NCI-H2107 (cell line): ENCODE data around the gene PPIP5K1.

Experiments used
- DNase-seq: peaks from one replicate; lab custom pipeline; 2025; lab: John Stamatoyannopoulos, UW

The PPIP5K1 gene

DNA sequence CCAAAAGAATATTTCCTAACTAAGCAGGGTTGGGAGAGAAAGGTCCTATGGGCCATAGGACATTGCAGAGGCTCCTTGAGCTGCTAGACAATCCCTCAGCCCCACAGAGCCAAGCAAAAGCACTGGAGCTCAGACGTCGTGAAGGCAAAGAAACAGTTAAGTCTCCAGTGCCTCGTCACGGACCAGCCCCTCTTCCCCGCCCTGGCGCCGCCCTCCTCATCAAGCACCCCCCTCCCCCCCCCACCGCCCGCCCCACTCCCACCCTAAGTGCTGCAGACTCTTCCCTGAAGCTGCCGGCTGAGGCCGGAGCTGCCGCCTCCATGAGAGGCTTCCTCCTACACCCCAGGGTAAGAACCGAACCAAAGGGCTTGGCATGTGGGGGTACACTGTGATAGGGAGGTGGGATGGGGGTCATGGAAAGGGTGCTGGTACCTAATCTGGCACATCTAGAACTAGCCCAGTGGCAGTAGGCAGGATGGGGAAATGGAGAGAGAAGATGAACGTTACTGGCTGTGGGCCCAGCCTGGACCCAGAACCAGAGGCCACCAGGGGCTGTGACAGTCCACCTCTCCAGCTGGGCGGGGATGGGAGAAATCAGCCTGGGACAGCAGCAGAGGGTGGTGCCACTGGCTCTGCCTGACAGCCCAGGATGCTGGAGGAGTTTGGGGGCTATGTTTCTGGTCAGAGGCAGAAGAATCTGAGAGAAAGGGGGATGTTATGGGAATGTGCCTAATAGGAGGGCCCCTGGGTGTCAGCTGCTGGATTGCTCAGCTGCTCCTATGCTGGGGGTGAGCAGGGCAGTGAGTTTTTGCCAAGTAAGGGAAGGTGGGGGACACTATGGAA, 72.4 kb downstream of the PPIP5K1 start, which contains the start of gene MAP1A:
TSS of gene MAP1A (plus strand) at position 255 of the 843 bp plus-strand sequence. CDS start 3,866 bp downstream, outside the sequence.
- no peak for DNase-seq

GRCh38 chr15:43516801-43517353, 73.1 kb downstream of the PPIP5K1 start:
- DNase-seq = no peak

DNA sequence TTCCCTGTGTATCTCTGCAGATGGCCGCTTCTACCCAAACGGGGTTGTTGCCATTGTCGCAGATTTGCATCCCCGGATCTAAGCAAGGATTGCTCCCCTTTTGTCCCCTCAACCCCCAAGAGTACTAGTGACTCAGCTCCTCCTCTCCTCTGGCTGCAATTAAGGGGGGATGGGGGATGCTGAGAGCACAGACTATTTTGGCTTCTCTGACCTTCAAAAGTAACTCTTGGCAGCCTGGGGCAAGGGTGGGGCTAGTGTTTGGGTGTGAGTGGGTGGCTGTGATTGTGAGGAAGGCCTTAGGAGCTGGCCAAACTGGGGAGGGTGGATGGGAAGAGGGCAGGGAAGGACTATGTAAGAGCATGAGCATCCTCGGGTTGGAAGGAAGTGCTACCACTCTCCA, 73.8 kb downstream of the PPIP5K1 start:
- no peak for DNase-seq

DNA sequence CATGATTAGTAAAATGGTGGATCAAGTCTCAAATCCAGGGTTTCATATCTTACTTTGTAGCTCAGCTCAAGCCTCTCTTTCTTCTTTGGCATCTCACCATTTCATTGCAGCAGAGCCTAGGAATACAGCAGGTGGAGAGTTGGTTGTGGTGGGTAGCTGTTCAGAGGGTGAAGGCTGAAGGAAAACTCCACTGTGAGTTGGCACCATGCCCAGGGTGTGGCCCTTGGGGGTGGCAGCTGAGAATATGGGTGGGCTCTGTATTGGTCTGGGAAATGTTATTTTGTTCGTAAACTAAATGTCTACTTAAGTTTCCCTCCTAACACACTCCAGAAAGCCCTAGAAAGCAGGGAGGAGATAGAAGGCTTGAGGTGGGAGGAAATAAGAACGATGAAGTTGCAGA, 74.3 kb downstream of the PPIP5K1 start:
- no peak for DNase-seq

GRCh38 chr15:43514241-43515057, 75.6 kb downstream of the PPIP5K1 start:
- DNase-seq = no peak

DNA sequence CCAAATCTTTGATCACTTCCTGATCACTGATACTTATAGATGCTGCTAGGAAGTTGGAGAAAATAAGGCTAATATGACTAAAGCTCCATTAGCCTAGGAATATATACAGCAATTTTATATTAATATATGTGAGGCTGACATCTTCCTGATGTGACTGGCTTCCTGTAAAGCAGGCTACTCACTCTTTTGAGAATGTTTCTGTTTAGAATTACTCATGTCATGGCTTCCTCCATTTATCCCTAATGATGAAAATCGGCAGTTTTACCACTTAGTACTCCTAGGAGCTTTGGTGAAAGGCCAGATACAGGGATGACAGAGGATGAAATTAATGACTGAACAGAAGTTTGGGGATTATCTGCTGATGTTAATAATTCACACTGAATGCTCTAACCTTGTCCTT, 76.5 kb downstream of the PPIP5K1 start:
- DNase-seq = no peak

DNA sequence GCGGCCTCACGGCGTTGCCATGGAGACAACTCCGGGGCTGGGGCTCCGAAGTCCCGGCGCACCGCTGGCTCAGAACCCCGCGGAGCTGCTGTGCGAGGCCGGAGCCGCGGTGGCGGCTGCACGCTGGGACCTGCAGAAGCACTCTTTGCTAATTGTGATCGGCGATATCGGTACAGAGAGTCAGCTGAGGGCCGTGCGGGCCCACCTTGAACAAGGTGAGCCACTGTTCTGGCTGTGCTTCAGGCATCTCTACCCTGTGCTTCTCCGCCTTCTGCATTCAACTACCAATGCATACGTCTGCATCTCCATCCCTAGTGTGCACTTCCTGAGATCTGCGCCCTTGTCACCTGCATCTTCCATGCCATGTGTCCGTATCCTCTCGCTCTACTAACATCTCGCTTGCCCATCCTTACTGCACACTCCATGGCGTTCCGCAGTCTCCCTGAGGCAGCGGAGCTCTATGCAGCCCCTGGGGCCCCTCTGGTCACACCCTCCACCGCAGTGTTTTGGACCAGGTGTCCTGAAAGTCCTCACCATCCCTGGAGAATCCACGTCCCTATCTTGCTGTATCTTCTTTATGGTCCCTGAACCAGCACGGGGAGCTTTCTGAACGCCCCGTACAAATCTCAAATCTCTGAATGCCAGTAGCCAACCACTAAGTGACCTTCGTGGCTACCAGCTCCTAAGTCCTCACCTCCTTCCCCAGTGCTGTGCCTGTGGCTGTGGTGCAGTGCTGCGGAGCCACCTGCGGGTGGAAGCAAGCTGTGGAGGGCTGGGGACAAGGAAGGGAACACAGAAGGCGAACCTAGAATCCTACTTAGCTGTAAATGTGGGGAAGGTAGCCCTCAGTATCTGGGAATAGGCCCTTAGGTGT, 78.8 kb downstream of the PPIP5K1 start:
- no peak for DNase-seq

GRCh38 chr15:43510200-43511011, 79.6 kb downstream of the PPIP5K1 start:
- peak; percentile 86 for DNase-seq

DNA sequence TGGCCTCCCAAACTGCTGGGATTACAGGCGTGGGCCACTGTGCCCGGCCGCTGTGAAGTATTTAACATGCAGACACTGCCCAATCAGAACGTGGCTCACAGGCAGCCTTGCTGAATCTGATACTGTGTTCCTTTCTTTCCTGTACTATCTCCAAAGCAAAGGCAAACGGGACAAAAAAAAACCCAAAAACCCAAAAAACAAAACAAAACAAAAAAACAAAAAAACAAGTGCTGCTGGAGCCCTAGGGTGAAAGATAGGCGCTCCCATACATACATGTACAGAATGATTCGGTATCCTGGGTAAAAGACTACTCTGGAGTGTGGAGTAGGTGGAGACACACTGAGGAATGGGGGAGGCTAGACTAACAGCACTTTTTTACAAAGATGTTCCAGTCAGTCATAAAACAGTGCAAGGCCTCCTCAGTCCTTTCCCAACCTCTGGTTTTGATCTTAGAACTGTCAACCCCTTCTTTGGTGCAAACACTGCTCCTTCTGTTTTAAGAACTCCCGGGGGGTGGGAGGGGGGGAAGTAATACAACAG, 80.3 kb downstream of the PPIP5K1 start:
- no peak for DNase-seq

DNA sequence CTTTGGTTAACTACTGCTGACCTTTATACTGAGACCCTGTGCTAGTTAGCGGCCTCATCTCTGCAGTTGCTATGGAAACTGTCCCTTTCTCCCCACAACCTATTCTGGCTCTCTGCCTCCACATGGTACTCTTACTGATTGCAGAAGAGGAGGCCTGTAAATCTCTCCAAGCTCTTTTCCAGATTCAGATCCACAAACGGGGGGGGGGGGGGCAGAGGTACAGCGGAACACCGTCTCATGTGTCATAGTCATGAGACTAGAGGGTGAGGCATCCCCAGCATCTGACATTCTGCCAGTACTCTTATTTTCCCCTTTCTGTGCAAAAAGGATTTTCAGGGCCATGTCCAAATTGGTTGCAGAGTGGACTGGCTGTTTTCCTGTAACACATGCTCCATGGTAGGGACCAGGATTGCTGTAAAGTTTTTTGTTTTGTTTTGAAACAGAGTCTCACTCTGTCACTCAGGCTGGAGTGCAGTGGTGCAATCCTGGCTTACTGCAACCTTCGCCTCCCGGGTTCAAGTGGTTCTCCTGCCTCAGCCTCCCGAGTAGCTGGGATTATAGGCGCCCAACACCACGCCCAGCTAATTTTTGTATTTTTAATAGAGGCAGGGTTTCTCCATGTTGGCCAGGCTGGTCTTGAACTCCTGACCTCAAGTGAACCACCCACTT, 80.9 kb downstream of the PPIP5K1 start:
- DNase-seq = no peak

GRCh38 chr15:43508421-43508820, 81.6 kb downstream of the PPIP5K1 start:
- no peak for DNase-seq

- no peak for DNase-seq
These were observed 84.3 kb downstream of the PPIP5K1 start for GRCh38 chr15:43505738-43506137.

DNA sequence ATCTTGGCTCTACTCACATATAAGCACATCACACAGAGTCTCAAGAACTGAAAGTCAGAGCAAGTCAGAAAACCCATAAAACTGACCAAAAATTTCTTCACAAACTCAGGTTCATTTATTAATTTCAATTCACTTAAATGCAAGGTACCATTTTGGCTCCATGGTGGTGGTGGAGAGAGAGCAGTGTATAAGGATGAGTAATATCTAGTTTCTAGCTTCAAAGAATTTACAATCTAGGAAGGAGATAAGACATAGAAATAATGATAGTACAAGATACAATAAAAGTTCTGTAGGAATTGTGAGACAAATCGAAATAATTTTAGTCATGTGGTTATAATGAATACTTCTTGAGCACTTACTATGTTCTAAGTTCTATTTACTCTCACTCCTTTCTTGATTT, 90.4 kb downstream of the PPIP5K1 start:
- no peak for DNase-seq

GRCh38 chr15:43498990-43499389, 91.0 kb downstream of the PPIP5K1 start:
- DNase-seq = no peak

DNA sequence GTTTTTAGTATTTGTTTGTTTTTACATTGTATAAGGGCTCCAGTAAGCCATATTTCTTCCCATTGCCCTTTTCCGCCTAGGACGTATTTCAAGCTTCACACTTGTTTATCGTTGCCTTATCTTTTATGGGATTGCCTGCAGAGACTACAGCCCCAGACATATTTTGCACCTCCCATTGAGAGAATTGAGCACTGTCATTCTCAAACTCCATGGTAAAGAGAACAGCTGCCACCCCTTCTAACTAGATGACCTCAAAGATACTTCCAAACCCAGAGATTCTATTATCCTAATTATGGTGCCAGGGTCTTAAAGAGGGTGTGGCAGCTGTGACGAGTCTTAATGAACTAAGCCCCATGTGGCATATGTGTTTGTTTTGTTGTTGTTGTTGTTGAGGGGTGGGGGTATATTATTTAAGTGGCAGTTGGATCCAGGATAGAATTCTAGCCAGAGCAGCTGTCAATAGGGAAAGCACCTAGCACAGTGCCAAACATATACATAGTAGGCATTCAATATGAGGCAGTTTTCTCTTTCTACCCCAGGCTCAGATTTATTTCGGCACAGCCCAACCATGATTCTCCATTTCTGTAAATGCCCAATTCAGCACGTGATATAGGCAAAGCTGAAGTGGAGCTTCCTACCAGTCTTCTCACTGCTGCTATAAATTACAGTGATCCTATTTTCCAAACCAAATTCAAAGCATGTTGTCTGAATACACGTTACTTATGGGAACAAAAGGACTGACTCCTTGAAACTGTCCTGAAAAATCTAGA, 96.1 kb downstream of the PPIP5K1 start:
- no peak for DNase-seq

DNA sequence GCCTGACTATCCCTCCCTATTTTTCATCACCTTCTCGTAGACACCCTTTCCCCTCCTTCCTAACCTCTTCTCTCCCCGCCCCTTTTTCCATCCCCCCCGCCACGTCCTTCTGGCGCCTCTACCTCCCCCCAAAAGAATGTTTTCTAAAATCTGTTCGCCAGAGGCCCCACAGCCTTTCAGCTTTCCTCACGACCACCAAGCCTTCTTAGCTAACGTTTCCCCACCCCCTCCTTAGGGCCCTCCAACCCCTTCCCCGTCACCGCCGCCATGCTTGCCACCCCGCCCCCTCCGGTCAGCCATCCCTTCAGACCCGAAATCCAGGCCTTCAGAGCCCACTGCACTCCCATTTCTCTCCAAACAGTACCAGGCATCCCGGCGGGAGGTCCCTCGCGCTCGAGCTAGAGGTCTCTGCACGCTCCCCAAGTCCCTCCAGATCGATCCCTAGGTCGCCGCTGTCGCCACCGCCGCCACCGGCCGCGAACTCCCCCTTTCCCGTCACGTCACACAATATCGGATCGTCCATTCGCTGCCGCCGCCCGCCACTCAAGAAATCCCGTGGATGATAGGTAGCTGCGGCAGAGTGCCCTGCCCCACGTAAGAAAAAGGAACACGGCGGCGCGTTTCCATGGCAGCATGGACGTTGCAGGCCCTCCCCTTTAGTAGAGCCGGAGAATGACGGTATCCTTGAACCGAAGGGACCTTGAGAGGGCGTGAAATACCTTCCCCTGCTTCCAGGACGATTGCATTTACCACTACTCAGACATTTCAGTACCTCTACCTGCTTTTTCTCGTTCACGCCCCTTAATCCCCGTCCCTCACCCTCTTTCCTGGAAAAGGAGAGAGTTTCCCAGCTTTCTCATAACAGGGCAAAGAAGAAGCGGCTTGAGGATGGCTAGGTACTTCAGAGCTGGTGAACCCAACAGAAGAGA, 97.1 kb downstream of the PPIP5K1 start, which contains the start of gene TP53BP1:
TSS of gene TP53BP1 (minus strand) at position 484 of the 929 bp plus-strand sequence. CDS start at position 371, 113 bp downstream.
- DNase-seq = peak; percentile 81

DNA sequence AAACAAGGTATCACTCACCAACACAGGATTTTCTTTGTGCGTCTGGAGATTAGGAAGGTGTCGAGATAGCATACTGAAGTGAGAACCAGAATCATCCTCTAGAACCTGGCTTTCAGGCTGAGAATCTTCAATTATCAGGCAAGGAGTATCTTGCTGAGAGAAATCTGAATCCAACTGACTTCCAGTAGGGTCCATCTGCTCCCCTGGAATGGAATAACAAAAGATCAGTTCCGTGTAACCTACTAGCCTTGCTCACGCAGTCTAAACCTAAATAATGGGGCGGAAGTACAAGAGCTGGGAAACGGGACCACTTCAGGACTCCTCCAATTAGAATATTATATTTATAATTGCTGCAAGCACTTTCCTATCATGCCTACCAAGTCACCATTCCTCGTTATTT, 97.7 kb downstream of the PPIP5K1 start:
- no peak for DNase-seq

DNA sequence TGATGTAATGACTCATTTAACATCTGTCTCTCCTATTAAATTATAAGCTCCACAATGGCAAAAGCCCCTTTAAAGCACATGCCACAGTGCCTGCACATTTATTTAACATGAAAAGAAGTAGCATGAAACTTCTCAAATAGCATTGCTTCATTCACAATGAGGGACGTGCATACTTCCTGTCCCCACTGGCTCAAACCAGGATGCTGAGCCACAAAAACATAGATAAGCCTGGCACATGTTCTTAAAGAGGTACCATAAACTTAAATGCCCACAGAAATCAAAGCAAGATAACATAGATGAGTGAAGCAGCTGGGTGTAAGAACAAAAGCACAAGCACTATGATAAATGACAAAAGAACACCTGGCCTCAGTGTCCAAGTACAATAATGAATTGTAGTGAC, 100.8 kb downstream of the PPIP5K1 start:
- no peak for DNase-seq
